ENCODE measurements around the gene CEP164. TPM values are rescaled to one million over a fixed set of nuclear protein-coding genes. Genes with fewer than 3 reads are reported as not detected.

Gene CEP164
- total and polyA plus RNA-seq, 2 of the 4 experiments (the other 2 are of a cell fraction): 23.3 to 26.9 TPM

DNA sequence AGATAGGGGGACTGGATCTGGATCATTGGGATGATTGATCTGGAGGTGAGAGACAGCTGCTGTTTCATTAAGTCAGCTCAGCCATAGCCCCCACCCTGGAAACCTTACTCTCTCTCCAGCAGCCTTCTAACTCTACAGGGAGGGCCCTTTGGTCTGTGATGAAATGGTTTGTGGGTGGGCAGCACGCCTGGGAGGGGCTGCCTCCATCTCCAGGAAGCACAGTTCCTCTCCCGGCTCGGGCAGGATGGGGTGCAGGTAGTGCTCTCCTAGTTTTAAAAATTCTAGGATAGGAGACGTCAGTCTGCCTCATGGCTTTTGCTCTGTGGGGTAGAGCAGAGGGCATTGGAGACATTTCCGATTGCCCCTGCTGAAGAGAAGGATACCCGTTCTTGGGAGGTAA lies 89.7 kb downstream of the CEP164 start:
- Histone ChIP-seq H3K18ac (ENCODE audit: low read depth, low read length) (no peak overlapping the region), H3K27ac (ENCODE audit: insufficient read depth, low read length) (no peak overlapping the region), H2BK120ac (ENCODE audit: low read depth, low read length) (no peak overlapping the region), H2BK15ac (ENCODE audit: low read depth, low read length) (no peak overlapping the region), H2BK20ac (ENCODE audit: low read depth, low read length) (no peak overlapping the region), H3K4me2 (ENCODE audit: low read depth, low read length) (no peak overlapping the region), H3K27me3 (ENCODE audit: control insufficient read depth, insufficient read depth, low read length) (peaks cover 8% of the 10 kb centered on the region), H3K56ac (ENCODE audit: extremely low read depth, insufficient read depth, low read length) (no peak overlapping the region), H4K8ac (ENCODE audit: low read depth in 2 of 2, low read length in 2 of 2) (no peak overlapping the region), H3K9me3 (ENCODE audit: control insufficient read depth, insufficient read depth, low read length) (no peaks in the 10 kb centered on the region), H3K4ac (ENCODE audit: low read depth, low read length) (no peak overlapping the region), H3K9ac (ENCODE audit: low read depth, low read length) (no peak overlapping the region), H3K9me1 (ENCODE audit: insufficient read depth, low read length) (no peaks in the 10 kb centered on the region), H3K4me1 (ENCODE audit: control insufficient read depth, insufficient read depth, low read length) (no peaks in the 10 kb centered on the region), H3K36me3 (ENCODE audit: control insufficient read depth, insufficient read depth, low read length) (peaks cover 3% of the 10 kb centered on the region), H2AK9ac (replicated peaks; ENCODE audit: low read depth, low read length, poor library complexity) (no peak overlapping the region), H4K20me1 (ENCODE audit: insufficient read depth, low read length) (no peaks in the 10 kb centered on the region), H3K14ac (replicated peaks; ENCODE audit: low read depth, low read length) (no peak overlapping the region), H4K5ac (ENCODE audit: low read depth, low read length) (no peak overlapping the region), H4K91ac (ENCODE audit: insufficient read depth, low read depth, low read length) (no peak overlapping the region), H3K79me1 (ENCODE audit: low read depth in 1 of 2, low read length in 2 of 2) (no peaks in the 10 kb centered on the region), H3K4me3 (ENCODE audit: insufficient read depth, low read depth, low read length) (no peak overlapping the region), H2BK5ac (ENCODE audit: low read depth, low read length, poor library complexity, severe bottlenecking) (no peak overlapping the region), H2AK5ac (ENCODE audit: low read depth, low read length) (no peak overlapping the region), H3K23ac (ENCODE audit: low read depth, low read length) (no peak overlapping the region), H2AFZ (replicated peaks; ENCODE audit: low read length, poor library complexity) (no peak overlapping the region)
- POLR2A ChIA-PET (ENCODE audit: unreplicated experiment): no interaction called here
- no peak for DNase-seq
- TF ChIP-seq NFE2L2 (IDR thresholded peaks at IDR 0.05; ENCODE audit: low read depth, low read length): no peak
- no peak for TF ChIP-seq FOS (IDR thresholded peaks at IDR 0.05; ENCODE audit: low read depth, low read length)
- no peak for TF ChIP-seq USF2 (IDR thresholded peaks at IDR 0.05; ENCODE audit: low read depth, low read length)
- no peak for TF ChIP-seq BHLHE40 (IDR thresholded peaks at IDR 0.05; ENCODE audit: low read depth, low read length)
- TF ChIP-seq MAZ (IDR thresholded peaks at IDR 0.05; ENCODE audit: borderline replicate concordance, low read depth, low read length): no peak
- TF ChIP-seq RAD21 (IDR thresholded peaks at IDR 0.05; ENCODE audit: low read length): no peak
- no peak for TF ChIP-seq POLR2A (IDR thresholded peaks at IDR 0.05; ENCODE audit: low read depth, low read length)
- TF ChIP-seq ELK1 (IDR thresholded peaks at IDR 0.05; ENCODE audit: borderline replicate concordance, low read depth, low read length): no peak
- TF ChIP-seq MXI1 (IDR thresholded peaks at IDR 0.05; ENCODE audit: borderline replicate concordance, low read depth, low read length): no peak
- TF ChIP-seq, protein P1, sequence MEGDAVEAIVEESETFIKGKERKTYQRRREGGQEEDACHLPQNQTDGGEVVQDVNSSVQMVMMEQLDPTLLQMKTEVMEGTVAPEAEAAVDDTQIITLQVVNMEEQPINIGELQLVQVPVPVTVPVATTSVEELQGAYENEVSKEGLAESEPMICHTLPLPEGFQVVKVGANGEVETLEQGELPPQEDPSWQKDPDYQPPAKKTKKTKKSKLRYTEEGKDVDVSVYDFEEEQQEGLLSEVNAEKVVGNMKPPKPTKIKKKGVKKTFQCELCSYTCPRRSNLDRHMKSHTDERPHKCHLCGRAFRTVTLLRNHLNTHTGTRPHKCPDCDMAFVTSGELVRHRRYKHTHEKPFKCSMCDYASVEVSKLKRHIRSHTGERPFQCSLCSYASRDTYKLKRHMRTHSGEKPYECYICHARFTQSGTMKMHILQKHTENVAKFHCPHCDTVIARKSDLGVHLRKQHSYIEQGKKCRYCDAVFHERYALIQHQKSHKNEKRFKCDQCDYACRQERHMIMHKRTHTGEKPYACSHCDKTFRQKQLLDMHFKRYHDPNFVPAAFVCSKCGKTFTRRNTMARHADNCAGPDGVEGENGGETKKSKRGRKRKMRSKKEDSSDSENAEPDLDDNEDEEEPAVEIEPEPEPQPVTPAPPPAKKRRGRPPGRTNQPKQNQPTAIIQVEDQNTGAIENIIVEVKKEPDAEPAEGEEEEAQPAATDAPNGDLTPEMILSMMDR (conservative IDR thresholded peaks at IDR 0.05; ENCODE audit: low read depth, low read length): no peak
- no peak for TF ChIP-seq RCOR1 (IDR thresholded peaks at IDR 0.05; ENCODE audit: insufficient replicate concordance, low read length)
- no peak for TF ChIP-seq SMC3 (IDR thresholded peaks at IDR 0.05; ENCODE audit: low read depth, low read length)
- TF ChIP-seq CEBPB (IDR thresholded peaks at IDR 0.05; ENCODE audit: low read depth, low read length): no peak
- no peak for TF ChIP-seq CHD1 (IDR thresholded peaks at IDR 0.05; ENCODE audit: low read depth, low read length)
- TF ChIP-seq MAFK (IDR thresholded peaks at IDR 0.05; ENCODE audit: low read depth, low read length): no peak
- no peak for TF ChIP-seq RFX5 (IDR thresholded peaks at IDR 0.05; ENCODE audit: low read depth, low read length)
- in situ Hi-C loops (cut with MboI; ENCODE audit: low sequenced_read_pairs): no loop called here
- no peak for ATAC-seq (ENCODE audit: low read depth)
- dilution Hi-C loops (cut with HindIII; ENCODE audit: low sequenced_read_pairs, unreplicated experiment): no loop called here
- CTCF ChIA-PET: no interaction called here
- 29% methylated on average over 1 of the region's 6 CpGs; no CpG with 5 or more reads in 1 of the 2 experiments for WGBS, 2 experiments (ENCODE audit: extremely low coverage in 2 of 2, insufficient read length in 1 of 2)
- BruUV-seq (replicated peaks): no TSS peak
- intact Hi-C loops (cut with micrococcal nuclease): no loop called here

All from IMR-90 (cell line).